ENCODE measurements around the gene NKX3-2. TPM values are rescaled to one million over a fixed set of nuclear protein-coding genes. Genes with fewer than 3 reads are reported as not detected.

NKX3-2 gene
- total RNA-seq, 1 donor from 2014 or later = not detected

GRCh38 chr4:13539619-13540445 is 4.5 kb downstream of the NKX3-2 start:
- Mint-ChIP-seq H3K36me3 (ENCODE audit: low read depth) (peaks cover 2% of the 10 kb centered on the region), H3K9me3 (peaks cover 2% of the 10 kb centered on the region), H3K27ac (peak overlapping the region; percentile 35), H3K4me3 (peak overlapping the region; percentile 7), H3K27me3 (peaks cover 66% of the 10 kb centered on the region), H3K4me1 (peaks cover 22% of the 10 kb centered on the region)
- intact Hi-C loops (cut with micrococcal nuclease) = loop anchor here (1.0 kb wide), 2 partner anchors 7 to 9 kb away; no protein-coding TSS in a partner anchor
- POLR2A ChIA-PET = no interaction called here
- ATAC-seq (ENCODE audit: low read depth) (no peak), DNase-seq (no peak)
- TF ChIP-seq CTCF (IDR thresholded peaks at IDR 0.05) = no peak
- CTCF ChIA-PET = no interaction called here

- peaks cover 21% of the 10 kb centered on the region for H3K4me1 Mint-ChIP-seq
- no peak overlapping the region for H3K4me3 Mint-ChIP-seq
- intact Hi-C loops (cut with micrococcal nuclease) = loop anchor here (1.0 kb wide), 2 partner anchors 8 kb away; no protein-coding TSS in a partner anchor
- ChIA-PET POLR2A (no interaction called here), CTCF (no interaction called here)
- H3K36me3 Mint-ChIP-seq (ENCODE audit: low read depth) = peaks cover 2% of the 10 kb centered on the region
- H3K27me3 Mint-ChIP-seq = peaks cover 69% of the 10 kb centered on the region
- H3K27ac Mint-ChIP-seq = peak overlapping the region; percentile 24
- H3K9me3 Mint-ChIP-seq = peaks cover 2% of the 10 kb centered on the region
- ATAC-seq (ENCODE audit: low read depth) (no peak), DNase-seq (no peak)
- no peak for TF ChIP-seq CTCF (IDR thresholded peaks at IDR 0.05)
These were observed 5.2 kb downstream of the NKX3-2 start for GRCh38 chr4:13539047-13539618.

- Mint-ChIP-seq H3K36me3 (ENCODE audit: low read depth) (peaks cover 2% of the 10 kb centered on the region), H3K27me3 (peaks cover 74% of the 10 kb centered on the region), H3K4me3 (peak overlapping the region; percentile 6), H3K4me1 (peaks cover 20% of the 10 kb centered on the region), H3K27ac (peak overlapping the region; percentile 50), H3K9me3 (peaks cover 2% of the 10 kb centered on the region)
- DNase-seq (no peak), ATAC-seq (ENCODE audit: low read depth) (no peak)
- CTCF ChIA-PET = no interaction called here
- intact Hi-C loops (cut with micrococcal nuclease) = no loop called here
- TF ChIP-seq CTCF (IDR thresholded peaks at IDR 0.05) = no peak
- POLR2A ChIA-PET = no interaction called here
These were observed 5.8 kb downstream of the NKX3-2 start for GRCh38 chr4:13538427-13538973.

GRCh38 chr4:13537832-13538177 is 6.5 kb downstream of the NKX3-2 start:
- DNase-seq = no peak
- TF ChIP-seq CTCF (IDR thresholded peaks at IDR 0.05) = no peak
- ATAC-seq (ENCODE audit: low read depth) = no peak
- peaks cover 2% of the 10 kb centered on the region for H3K9me3 Mint-ChIP-seq
- intact Hi-C loops (cut with micrococcal nuclease) = no loop called here
- peaks cover 68% of the 10 kb centered on the region for H3K27me3 Mint-ChIP-seq
- H3K4me1 Mint-ChIP-seq = peaks cover 16% of the 10 kb centered on the region
- ChIA-PET CTCF (no interaction called here), POLR2A (no interaction called here)
- peak overlapping the region; percentile 6 for H3K4me3 Mint-ChIP-seq
- H3K36me3 Mint-ChIP-seq (ENCODE audit: low read depth) = peaks cover 2% of the 10 kb centered on the region
- no peak overlapping the region for H3K27ac Mint-ChIP-seq
